Hematopoietic multipotent progenitor cell treated with erythropoietin and hydrocortisone succinate and interleukin-3 and kit ligand, for 15 days (in vitro differentiated cells): ENCODE results near the gene APOLD1.

Experiments
- DNase-seq: peaks from one replicate; pipeline ENCODE4 v3.0.0-alpha.2; 2015; ENCODE audit warnings: low spot score

The APOLD1 gene

DNA sequence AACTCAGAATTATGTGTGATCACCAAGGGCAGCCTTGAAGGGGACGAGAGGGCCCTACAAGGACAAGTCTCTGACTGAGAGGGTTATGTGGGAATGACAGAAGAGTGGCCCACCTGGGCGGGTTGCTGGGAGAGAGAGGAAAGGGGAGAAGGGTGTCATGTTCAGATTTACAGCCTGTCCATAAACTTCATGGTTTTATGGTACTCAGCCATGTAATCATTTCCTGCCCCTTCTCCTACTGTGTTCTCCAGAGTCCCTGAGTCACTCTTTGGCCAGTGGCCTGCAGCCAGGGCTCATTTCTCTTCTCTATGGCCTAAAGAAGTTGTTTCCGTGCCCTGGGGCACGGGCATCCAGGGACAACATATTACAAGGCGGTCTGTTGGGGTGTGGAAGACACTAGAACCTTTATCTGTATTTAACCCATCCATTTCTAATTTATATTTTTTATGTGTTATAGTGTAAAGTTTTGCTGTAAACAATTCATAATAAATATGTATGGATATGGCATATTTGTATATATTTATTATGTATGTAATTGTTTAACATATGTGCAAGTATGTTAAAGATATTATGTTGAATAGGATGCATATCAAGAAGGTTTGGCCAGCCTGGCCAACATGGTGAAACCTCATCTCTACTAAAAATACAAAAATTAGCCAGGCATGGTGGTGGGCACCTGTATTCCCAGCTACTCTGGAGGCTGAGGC lies 54.6 kb downstream of the APOLD1 start:
- DNase-seq: no peak

DNA sequence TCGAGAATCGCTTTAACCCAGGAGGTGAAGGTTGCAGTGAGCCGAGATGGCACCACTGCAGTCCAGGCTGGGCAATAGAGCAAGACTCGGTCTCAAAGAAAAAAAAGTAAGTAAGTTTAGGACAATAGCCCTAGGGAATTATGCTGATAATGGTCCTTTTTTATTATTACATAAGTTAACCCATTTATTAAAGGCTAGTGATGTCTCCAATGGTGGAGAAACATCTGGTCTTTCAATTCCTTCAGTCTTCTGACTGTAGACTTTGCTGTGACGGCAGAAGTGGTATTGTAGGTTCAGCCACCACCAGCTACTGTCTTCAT lies 55.1 kb downstream of the APOLD1 start:
- no peak for DNase-seq
